CD4-positive, alpha-beta T cell treated with Interleukin-4 for 4 hours (primary cell): ENCODE data around the gene CCNQ.

Source experiments
- DNase-seq: peaks from one replicate; pipeline ENCODE4 v3.0.0-alpha.2; 2020

CCNQ gene

DNA sequence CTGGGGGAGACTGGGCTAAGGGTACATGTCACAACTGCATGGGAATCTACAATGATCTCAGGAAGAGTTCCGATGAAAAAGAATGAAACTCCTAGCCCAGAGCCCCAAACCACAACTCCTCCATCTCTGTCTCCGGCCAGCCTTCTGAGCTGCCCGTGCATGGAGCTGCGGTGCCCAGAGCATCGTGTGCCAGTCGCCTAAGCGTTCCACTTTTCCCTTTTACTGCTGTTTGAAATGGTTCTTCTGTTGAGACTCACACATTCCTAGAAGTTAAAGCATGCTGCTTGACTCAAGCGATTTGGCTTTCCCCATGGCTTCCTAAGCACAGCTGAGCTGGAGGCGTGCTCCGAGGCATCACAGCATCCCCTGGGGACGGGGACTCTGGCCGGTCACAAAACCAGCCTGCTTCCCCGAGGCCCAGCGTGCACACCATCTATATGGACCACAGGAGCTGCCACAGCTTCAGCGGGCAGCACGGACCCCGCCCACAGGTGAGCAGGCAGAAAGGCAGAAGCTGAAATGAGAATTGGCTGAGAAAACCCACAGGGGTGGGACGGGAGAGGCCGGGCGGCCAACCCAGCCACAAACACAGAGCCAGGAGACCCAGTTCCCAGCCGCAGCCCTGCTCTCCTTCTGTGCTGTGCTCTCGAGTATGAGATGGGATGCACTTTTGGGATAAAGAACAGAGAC lies 5.0 kb downstream of the CCNQ start:
- DNase-seq, result no peak

DNA sequence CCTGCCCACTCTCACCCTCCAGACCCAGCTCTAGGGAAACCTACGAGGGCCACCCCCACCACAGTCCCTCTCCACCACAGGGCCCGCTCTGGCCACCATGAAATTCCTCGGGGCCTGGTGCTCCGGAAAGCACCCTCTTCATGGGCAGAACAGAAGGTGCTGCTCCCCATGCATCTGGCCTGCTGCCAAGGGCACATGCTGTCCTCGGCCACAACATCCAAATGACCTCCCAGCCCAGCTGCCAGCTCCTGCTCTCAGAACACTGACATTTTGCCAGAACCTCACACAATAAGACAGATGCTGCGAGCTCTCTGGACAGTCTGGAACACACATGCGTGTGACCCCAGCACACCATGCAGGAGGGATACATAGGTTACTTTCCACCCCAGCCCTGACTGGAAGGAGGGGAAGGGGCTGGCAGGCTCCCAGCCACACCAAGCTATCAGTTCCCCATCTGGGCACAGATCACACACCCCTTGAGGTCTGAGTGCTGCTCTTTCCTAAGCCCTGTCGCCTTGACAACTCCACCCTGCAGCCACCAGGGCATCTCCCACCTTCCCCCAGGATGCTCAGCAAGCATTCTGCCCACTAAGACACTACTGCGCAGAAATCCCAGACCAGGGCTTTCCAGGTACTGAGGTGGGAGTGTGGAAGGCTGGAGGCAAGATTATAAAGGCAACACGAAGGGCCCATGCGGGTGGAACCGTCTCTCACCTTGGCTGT lies 5.8 kb downstream of the CCNQ start:
- DNase-seq, result no peak

DNA sequence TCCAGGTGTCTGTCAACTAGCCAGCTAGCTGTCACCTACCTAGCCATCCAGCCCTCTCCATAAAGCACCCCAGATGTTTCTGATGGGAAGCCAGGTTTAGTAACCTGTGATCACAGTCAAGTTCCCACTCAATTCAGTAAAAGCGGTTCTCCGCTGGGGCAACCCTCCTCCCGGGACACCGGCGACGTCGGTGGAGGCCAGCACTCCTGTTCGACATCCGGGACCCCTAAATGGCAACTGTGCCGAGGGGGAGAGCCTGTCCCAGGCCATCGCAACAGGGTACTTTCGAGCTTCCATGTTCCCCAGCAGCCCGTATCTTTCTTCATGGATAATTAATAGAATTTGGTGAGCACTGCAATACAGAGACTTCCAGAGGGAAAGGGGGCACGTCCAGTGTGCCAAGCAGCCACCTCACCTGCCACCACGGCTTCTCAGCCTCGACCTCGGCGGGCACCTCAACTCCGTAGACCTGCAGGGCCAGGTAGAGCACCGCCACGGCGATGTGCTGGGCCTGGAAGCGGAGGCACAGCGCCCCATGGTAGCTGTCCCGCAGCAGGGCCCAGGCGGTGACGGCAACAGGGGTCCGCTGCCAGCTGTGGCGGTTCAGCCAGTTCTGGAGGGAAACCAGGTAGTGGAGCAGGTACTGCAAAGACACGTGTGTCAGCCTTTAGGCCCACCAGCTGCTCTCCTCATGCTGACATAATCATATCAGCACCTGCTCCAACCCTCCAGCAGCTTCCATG lies 6.7 kb downstream of the CCNQ start:
- no peak for DNase-seq

DNA sequence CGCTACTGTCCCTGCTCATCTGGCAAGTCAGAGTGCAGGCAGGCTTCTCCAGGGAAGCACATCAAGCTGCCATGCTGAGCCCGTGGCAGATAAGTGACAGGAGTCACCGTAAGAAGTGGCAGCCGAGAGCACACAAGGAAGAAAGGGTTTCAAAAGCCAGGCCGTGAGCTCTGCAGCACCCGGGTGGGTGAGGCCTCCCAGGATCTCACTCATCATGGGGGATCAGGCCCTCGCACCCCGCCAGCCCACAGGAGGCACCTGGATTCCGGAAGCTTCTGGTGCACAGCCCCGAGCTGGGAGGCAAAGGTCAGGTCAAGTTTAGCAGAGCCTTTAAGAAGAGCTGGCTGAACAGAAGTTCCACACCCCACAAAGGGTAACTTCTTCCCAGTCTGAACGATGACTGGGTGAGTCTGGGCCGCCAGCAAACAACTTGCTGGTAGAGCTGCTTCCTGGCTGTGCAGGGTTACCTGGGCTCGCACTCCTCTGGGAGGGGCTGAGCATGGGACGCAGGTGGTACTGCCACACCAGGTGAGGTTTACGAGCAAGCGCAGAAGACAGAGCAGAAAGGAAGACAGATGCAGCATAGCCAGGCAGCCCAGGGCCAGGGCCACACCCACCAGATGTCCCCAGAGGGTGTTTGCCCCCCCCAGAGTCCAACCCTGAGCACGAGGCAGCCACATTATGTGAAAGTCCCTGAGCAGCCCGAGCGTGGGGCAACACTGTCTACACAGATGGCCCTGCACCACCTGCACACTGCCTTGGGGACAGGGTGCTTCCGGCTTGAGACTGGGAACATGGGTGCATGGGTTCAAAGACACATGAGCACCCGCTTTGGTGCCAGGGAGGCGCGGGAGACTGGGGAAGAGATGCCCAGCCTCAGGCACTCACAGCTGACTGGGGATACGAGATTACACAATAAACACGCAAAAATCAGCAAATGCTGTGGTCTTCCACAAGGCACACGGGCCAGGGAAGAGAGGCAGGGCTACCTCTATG lies 7.7 kb downstream of the CCNQ start:
- no peak for DNase-seq

DNA sequence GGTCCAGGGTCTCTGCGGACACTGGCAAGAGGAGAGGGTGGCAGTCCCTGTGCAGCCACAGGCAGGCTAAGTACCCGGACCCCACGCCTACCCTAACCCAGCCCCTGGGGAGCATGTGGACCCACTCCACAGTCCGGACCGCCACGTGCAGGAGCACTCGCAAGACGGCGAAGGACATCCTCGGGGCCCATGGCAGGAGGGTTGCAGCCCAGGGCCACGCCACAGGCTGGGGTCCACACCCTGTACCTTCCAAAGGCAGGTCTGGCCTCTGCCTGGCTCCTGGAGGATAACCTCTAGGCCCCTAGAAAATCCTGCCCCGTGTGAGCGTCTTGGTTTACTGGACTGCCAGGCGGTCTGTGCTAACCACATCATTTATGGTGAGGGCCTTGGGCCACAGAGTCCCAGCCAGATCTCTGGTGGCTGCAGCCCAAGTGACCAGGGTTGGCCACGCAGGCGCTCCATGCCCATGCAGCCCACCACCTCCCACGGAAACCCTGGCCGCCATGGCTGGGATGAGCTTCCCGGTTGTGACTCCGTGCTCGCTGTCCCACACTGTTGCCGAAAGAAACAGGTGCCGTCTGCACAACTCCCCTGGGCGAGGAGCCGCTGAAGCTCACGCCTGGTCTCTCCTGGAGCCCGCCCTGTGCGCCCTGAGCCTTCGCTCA lies 10.0 kb downstream of the CCNQ start:
- no peak for DNase-seq

DNA sequence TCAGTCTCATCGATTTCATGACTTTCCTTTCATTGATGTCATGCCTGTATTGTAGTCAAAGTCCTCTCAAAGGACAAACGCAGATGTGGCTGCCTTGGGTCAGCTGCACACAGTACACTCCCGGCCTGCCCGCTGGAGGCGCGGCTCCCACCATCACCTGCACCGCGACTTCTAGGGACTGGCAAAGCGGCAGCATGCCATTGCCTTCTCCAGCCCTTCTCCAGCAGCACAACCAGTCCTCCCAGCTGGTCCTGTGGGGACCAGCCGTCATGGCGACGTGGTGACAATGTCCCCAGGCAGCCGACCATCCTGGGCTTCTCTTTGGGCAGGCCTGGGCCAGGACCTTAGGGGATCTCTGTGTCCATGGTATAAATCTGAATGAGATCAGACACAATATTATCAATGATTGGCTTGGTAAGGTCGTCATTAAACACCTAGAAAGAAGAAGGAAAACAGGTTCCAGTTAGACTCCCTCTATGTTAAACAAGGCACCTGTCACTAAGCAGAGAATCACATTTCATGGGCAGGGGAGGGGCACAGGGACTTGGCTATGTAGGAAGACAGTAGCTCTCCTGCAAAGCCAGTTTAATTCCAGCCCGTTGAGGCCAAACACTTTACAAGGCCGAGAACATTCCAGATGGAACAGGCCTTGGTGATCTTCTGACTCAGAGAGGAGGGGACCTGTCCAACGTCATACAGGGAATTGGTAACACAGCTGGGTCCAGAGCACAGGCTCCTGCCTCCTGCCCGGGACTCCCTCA lies 10.7 kb downstream of the CCNQ start:
- no peak for DNase-seq

DNA sequence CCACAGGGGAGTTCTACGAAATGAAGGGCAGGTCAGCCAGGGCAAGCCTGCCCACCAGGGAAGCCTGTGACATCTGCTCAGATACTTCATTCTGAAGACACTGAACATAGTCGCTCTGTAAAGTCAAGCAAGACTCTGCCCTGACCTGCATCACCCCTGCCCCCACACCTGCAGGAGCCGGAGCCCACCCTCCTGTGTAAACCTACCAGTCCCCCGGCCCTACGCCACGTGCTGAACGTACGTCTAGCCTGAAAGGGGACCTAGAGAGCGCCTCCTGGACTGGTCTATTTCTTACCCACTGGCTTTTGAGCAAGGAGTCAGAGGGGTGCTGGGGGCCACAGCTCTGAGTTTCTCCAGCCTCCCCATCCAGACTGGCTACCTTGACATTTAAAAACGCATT lies 11.6 kb downstream of the CCNQ start:
- no peak for DNase-seq

DNA sequence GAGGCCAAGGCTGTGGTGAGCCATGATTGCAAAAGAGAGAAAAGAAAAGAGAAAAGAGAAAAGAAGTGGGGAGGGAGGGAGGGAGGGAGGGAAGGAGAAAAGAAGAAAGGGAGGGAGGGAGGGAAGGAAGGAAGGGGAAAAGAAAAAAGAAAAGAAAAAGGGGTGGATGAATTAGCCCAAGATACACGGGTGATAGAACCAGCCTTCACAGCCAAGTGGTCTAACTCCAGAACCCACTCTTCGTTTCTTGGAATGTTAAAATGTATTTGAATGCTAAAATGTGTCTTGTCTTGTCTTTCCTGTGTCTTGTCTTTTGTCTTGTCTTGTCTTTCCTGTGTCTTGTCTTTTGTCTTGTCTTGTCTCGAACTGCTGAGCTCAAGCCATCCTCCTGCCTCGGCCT lies 13.1 kb downstream of the CCNQ start:
- DNase-seq, result no peak

DNA sequence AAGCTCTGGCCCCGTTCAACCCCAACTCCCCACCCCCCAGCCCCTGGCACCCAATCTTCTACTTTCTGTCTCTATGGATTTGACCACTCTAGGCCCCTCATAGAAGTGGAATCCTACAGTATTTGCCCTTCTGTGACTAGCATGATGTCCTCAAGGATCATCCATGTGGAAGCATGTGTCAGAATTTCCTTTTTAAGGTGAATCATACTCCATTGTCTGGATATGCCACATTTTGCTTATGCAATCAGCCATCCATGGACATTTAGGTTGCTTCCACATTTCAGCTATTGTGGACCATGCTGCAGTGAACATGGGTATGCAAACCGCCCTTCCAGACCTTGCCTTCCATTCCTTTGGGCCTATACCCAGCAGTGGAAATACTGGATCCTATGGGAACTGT lies 15.5 kb downstream of the CCNQ start:
- no peak for DNase-seq

DNA sequence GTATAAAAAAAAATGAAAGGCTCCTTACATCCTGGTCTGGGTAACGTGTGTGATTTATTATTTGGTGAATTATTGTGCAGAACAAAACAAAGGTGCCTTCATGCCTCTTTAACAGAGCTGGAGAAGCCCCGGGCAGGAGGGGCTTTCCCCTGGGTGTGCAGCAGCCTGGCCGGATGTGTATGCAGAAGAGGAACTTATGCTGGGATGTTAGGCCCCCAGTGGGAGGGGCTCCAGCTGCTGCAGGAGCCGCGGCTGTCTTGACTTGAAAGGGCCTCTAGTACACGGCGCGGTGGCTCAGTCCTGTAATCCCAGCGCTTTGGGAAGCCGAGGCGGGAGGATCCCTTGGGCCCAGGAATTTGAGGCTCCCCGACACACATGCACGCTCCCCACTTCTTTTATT lies 16.0 kb downstream of the CCNQ start:
- DNase-seq, result peak; percentile 62

DNA sequence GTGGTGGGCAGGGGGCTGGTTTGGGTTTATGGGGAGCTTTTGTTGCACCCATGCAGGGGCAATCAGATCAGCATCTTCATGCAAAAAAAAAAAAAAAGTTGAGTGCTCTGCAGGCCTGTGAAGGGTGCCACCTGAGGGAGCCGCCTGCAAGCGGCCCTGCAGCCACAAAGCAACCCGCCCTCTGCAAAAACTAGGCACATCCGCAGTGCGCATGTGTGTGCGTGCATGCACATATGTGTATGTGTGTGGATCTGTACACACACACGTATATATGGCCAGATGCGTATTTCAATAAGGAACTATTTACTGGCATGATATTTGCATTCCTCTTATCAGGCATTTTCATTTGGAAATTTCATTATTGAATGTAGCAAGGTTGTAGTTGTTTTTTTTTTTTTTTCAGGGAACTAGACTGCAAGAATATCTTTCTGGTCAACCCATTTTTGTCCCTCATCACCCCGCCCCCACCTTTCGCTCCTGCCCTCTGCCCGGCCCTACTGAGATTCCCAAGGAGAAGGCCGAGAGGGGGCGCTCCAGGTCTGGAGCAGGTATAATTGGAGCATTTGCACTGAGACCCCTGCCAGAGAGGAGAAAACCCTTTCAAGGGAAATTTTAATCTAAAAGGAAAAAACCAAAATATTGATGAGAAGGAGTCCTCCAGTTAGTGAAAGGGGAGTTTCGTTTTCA lies 18.1 kb downstream of the CCNQ start:
- DNase-seq, result no peak

DNA sequence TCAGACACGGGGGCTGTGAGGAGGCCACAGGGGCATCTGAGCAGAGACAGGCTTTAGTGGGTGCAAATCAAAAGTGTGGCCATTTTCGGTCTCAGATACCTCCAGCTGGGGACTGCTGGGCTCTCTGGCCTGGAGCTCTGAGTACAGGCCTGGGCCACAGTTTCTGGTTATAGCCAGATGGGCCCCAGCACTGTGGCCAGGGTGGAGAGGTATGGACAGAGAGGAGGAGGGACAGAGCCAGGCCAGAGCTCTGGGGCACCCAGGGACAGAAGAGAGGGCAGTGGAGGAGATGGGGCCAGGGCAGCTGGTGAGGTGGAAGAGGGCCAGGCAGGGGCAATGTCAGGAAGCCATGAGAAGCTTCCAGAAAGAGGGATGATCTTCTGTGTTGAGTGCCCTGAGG lies 20.1 kb downstream of the CCNQ start:
- no peak for DNase-seq

DNA sequence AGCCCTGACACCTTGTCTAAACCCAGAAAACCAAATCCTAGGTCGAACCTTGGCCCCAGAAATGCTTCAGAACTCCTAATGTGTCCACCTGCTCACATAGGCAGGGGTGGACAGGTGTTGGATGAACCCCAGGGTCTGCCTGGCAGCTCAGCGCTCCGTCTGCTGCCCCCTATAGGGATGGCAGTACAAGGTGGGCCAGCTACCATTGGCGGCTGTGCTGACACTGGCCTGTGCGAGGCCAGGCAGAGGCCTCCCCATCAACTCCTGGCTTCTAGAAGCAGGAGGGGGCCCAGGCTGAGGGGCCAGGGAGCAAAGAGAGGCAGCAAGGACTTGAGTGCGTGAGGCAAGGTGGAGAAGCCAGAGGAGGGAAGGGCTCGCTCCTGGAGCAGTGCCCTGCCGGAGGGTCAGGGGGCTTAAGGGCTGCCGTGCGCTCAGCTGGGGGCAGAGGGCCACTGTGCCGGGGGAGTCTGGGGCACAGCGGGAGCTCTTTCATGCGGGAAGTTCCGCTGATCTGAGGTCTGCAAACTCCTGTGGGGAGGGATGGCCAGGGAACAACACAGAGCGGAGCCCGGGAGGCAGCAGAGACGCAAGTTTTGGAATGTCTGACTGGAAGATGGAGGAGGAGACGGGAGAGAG lies 20.6 kb downstream of the CCNQ start:
- no peak for DNase-seq

DNA sequence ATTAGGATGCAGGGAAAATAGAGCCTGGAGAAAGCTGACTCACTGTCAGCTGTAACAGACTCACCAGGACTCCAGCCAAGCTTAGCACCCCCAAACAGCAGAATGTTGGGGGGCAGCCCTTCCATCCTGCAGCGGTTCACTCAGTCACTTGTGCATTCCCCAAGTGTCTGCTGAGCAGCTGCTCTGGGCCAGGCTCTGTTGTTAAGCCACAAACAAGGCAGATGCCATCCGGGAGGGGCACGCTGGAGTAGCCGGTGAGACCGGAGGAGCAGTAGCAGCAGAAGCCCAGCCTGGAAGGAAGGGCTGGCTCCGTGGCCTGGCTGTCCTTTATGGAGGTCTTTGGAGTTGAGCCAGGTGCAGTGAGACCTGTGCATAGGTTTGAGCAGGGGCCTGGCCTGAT lies 22.0 kb downstream of the CCNQ start:
- no peak for DNase-seq

DNA sequence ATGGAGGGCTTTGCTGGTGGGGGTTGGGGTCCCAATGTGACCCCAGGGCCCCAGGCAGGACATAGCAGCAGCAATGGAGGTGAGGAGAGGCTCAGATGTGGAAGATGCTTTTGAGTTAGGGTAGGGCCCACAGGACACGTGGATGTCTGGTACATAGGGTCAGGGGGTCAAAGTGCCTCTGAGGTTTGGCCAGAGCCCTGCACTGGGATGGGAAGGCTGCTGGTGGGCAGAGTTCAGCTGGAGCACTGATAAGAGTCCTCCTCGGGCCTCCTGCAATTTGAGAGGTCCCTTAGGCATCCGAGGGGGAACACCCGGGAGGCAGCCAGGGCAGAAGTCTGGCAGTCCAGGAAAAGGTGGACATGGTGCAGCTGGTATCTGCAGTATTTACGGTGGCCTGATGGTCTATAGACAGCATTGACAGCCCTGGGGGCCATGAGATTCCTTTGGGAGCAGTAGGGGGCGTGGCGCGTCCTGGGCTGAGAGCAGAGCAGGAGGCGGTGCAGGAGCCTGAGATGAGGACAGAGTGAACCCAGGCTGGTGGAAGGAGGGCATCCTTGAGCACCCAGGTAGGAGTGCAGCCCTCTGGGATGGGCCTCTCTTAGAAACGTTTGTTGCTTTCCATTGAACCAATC lies 22.6 kb downstream of the CCNQ start:
- DNase-seq, result no peak

DNA sequence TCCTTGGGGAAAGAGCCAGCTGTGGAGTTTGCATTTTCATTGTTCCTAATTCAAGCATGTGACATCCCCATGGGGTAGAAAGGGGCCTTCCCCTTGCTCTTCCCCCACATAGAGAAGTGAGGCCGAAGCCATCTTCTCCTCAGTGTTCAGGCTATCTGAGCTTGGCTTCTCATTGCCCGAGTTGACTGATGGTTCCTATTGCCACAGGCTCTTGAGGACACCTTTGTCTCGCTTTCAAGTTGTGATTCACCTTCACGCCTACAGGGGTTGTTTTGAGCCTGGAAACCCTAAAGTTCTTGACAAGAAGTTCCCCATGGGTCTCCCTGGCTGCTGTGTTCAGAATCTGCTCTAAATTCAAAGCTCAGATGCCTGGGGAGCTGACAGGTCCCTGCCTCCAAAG lies 25.0 kb downstream of the CCNQ start:
- no peak for DNase-seq

DNA sequence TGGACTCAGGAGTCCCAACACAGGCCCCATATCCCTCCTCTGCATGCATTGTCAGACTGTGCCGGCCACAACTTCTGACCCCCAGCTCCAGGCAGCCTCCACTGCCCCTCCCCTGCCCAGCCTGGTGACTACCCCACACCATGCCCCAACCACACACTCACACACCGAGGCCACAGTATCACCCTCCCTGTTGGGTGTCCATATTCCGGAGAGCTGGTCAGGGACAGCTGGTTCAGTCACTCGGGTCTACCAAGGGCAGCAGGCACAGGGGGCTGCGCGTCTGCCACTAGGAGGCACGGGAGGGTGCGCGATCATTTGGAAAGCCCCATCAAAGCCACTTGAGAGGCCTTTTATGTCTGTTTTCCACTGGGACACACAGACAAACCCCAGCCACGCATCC lies 26.3 kb downstream of the CCNQ start:
- no peak for DNase-seq

DNA sequence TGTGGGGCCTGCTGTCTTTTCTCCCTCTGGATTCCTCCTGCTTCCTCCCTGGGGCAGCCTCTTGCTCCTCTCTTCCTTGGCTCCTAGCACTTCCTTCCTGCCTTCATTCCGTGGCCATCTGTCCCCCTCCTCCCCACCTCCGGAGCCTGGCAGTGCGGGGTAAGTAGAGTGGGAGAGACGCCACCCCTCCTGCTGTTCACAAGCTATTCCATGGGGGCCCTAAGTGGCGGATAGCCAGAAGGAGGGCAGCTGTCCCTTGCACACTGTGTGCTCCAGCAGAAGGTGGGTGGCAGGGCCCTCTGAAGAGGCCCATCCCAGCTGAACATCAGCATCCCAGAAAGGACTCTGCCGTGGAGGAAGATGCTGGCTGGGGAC lies 27.4 kb downstream of the CCNQ start:
- no peak for DNase-seq

DNA sequence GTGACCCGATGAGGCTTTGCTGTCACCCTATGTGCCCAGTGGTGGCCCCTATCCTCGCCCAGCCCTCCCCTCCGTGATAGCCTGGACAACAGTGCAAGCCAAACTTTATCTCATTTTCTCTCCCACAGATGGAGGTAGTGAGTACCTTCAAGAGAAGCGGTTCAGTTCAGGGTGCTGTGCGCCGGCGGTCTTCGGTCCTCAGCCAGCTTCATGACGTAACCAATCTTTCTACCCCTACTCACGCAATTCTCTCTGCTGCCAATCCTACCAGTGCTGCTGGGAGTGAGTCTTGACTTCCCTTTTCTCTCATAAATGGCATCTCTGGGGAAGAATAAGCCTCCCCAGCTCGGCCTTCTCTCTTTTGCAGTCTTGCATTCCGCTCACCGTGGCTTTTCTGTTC lies 29.5 kb downstream of the CCNQ start:
- no peak for DNase-seq

DNA sequence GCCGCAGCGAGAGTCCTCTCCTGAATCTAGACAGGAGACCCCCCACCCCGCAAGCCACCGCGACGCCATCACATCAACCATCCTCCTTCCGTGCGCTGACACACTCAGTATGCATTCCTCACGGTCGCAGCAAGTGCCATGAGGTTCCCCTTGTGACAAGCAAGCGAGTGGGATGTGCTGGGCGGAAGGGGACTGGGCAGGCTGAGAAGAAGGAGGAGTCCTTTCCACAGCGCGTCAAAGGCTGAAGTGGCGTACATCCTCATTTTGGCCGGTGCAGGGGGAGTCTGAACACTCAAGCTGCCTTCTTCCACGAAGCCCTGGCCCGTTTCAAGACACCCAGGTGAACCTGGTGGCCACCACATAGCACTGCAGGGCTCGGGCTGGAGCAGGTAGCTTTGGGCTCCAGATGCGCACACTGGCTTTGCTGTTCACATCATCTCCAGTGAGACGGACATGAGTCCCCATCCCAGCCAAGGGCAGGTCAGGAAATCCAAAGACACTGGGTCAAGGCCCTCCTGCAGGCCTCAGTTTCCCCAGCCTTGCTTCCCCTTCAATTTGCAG lies 30.4 kb downstream of the CCNQ start:
- DNase-seq, result no peak
